RWPE1 (cell line): ENCODE measurements around the gene TRIM47.
"Not testable (repeated sequence)": the region's sequence is repeated elsewhere in the genome, so short reads cannot be mapped to it uniquely, and the experiment has no call there.

Experiments used
- CTCF ChIA-PET: fragments of 350-600 bp; sonication (Branson Sonifier 250); formaldehyde crosslinking; extraction: SDS; loops from one replicate; lab custom pipeline; 2021; lab: Yijun Ruan, JAX
- POLR2A ChIA-PET: fragments of 400-600 bp; formaldehyde crosslinking; extraction: SDS; loops from one replicate; lab custom pipeline; 2020; ENCODE audit warnings: antibody characterized with exemption; ENCODE audit not compliant: low non-redundant PET; lab: Yijun Ruan, JAX
- DNase-seq: peaks from one replicate; pipeline ENCODE4 v3.0.0; 2012; ENCODE audit warnings: low spot score
- H3K27ac ChIP-seq: fragments of 450-650 bp; 2 replicates; pipeline ENCODE4 v1.5.1; 2017
- TF ChIP-seq, protein P1 (sequence below): fragments of 450-650 bp; conservative IDR thresholded peaks from 2 replicates; pipeline ENCODE4 v1.5.1; 2017; ENCODE audit warnings: low read depth, mild to moderate bottlenecking

Gene TRIM47

DNA sequence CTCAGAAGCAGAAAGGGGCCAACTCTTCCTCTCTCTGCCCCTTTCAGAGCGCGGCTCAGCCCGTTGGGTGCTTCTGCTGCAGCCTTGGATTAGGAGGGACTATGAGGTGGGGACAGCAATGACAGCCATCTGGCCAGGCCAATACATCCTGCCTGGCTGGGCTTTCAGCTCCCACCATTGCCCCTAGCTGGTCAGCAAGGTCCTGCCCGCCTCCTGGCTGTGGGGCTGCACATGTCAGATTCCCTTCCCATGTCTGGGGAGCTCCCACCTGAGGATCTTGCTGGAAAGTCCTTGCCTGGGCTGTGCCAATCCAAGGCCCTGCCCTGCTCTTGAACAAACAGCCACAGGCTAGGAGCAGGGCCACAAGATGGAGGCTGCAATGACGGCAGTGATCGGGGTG lies 10.1 kb upstream of the TRIM47 start:
- CTCF ChIA-PET, result interaction anchor here (0.6 kb wide), 1 partner anchor 255 kb away, joined by 3 read pairs; no protein-coding TSS in a partner anchor
- TF ChIP-seq, protein P1, sequence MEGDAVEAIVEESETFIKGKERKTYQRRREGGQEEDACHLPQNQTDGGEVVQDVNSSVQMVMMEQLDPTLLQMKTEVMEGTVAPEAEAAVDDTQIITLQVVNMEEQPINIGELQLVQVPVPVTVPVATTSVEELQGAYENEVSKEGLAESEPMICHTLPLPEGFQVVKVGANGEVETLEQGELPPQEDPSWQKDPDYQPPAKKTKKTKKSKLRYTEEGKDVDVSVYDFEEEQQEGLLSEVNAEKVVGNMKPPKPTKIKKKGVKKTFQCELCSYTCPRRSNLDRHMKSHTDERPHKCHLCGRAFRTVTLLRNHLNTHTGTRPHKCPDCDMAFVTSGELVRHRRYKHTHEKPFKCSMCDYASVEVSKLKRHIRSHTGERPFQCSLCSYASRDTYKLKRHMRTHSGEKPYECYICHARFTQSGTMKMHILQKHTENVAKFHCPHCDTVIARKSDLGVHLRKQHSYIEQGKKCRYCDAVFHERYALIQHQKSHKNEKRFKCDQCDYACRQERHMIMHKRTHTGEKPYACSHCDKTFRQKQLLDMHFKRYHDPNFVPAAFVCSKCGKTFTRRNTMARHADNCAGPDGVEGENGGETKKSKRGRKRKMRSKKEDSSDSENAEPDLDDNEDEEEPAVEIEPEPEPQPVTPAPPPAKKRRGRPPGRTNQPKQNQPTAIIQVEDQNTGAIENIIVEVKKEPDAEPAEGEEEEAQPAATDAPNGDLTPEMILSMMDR, result no peak
- no peak for DNase-seq
- peak overlapping the region; percentile 45 for H3K27ac ChIP-seq
- POLR2A ChIA-PET, result no interaction called here

DNA sequence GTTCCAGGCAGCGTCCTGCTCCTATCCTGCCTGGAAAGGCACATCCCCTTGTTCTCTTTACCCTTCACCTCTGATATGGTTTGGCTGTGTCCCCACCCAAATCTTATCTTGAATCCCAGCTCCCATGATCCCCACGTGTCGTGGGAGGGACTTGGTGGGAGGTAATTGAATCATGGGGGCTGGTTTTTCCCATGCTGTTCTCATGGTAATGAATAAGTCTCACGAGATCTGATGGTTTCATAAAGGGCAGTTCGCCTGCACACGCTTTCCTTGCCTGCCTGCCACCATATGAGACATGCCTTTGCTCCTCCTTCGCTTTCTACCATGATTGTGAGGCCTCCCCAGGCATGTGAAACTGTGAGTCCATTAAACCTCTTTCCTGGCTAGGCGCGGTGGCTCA lies 7.5 kb upstream of the TRIM47 start:
- CTCF ChIA-PET, result interaction anchor here (0.6 to 0.7 kb wide), 2 partner anchors 10 to 39 kb away, joined by 3 read pairs; no protein-coding TSS in a partner anchor
- DNase-seq, H3K27ac ChIP-seq, POLR2A ChIA-PET: not testable (repeated sequence)

DNA sequence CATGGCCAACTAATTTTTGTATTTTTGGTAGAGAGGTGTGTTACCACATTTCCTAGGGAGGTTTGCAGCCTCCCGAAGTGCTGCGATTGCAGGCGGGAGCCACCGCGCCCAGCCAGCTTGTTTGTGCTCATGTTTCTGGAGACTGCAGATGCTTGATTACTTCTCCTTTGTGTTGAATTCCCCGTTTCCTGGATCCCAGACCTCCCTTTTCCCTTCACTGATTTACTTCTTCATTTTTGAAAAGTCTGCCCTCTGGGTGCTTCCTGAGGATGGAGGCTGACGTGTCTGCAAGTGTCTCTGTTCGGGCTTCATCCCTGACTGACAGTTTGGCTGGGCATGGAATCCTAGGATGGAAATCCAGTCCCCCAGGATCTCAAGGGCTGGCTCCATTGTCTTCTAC lies 7.0 kb upstream of the TRIM47 start:
- TF ChIP-seq, protein P1, result no peak
- CTCF ChIA-PET, result interaction anchor here (0.6 kb wide), 1 partner anchor 10 kb away, joined by 3 read pairs; no protein-coding TSS in a partner anchor
- POLR2A ChIA-PET, result no interaction called here
- no peak for DNase-seq
- H3K27ac ChIP-seq, result no peak overlapping the region

DNA sequence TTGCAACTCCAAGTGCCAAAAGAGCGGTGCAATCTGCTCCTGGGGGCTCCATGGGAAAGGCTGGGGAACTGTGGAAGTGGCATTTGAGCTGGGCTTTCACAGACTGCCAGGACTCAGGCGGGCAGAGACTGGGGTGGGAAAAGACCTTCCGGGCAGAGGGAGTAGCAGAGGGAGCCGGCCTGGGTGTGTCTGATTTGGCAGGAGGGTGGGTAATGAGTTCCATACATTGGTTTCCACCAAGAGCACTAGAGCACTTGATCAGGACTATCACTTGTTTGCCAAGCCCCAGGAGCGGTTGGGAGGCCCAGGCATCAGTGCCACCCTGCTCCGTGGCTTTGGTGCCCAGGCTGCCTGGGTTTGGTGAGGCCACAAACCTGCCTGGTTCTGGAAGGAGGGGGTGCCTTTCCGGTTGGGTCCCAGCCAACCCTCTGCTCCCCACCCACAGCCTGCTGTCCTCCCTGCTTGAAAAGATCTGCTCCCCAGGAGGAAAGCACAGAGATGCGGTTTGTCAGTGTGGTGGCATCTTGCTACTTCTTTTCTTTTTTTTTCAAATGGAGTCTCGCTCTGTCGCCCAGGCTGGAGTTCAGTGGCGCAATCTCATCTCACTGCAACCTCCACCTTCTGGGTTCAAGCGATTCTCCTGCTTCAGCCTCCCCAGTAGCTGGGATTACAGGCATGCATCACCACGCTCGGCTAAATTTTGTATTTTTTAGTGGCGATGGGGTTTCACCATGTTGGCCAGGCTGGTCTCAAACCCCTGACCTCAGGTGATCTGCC lies 3.5 kb upstream of the TRIM47 start:
- ChIA-PET CTCF (interaction anchor here (0.7 kb wide), 1 partner anchor 24 kb away, joined by 3 read pairs; no protein-coding TSS in a partner anchor), POLR2A (no interaction called here)
- H3K27ac ChIP-seq, result peak overlapping the region; percentile 58
- no peak for DNase-seq
- TF ChIP-seq, protein P1, result no peak

DNA sequence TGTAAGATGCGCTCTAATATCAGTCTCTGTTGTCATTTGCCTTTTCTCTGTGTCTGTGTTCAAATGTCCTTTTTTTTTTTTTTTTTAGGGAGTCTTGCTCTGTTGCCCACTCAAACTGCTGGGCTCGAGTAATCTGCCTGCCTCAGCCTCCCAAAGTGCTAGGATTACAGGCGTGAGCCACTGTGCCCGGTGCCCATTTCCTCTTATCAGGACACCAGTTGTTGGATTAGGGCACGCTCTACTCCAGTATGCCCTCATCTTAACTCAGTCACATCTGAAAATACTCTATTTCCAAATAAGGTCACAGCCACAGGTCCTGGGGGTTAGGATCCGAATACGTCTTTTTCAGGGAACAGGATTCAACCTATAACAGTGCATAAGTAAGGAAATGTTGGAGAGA lies 1.9 kb upstream of the TRIM47 start:
- CTCF ChIA-PET, result interaction anchor here (0.8 to 2.2 kb wide), 2 partner anchors 35 to 97 kb away, joined by 5 to 6 read pairs; no protein-coding TSS in a partner anchor
- peak overlapping the region; percentile 42 for H3K27ac ChIP-seq
- TF ChIP-seq, protein P1, result no peak
- POLR2A ChIA-PET, result no interaction called here
- no peak for DNase-seq

DNA sequence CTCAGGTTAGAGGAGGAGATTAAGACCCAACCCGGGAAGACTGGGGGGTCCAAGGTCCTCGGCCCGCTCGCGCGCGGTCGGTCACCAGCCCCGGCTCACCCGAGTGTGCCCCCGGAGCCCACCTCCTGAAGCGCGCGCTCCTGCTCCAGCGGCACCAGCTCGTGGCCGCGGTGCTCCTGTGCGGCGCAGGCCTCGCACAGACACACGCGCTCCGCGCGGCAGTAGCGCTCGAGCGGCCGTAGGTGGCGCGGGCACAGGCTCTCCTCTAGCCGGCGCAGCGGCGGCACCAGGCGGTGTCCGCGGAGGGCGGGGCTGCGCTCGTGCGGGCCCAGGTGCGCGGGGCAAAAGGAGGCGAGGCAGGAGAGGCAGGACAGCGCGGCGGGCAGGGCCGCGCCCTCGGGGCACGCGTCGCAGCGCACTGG lies 618 bp downstream of the TRIM47 start:
- peak overlapping the region; percentile 98 for H3K27ac ChIP-seq
- TF ChIP-seq, protein P1, result peak; percentile 73
- peak; percentile 51 for DNase-seq
- ChIA-PET CTCF (interaction anchor here (0.5 to 1.7 kb wide), 10 partner anchors 12 to 69 kb away, joined by 3 to 8 read pairs (median 4); partner anchors contain the start of genes TRIM65 and UNC13D), POLR2A (interaction anchor here (0.6 to 1.2 kb wide), 3 partner anchors 21 to 101 kb away, joined by 3 to 4 read pairs (median 3); no protein-coding TSS in a partner anchor)
